SK-N-SH (cell line): ENCODE results near the gene CST6. TPM values are rescaled to one million over a fixed set of nuclear protein-coding genes. Genes with fewer than 3 reads are reported as not detected.

Source experiments
- CTCF ChIA-PET: fragments of 300-600, 350-600 bp; formaldehyde crosslinking; extraction: SDS; loops from one replicate; lab custom pipeline; 2021; lab: Yijun Ruan, JAX
- POLR2A ChIA-PET: fragments of 350-600 bp; sonication (Branson Sonifier 250); formaldehyde crosslinking; extraction: SDS; loops from one replicate; lab custom pipeline; 2020; ENCODE audit warnings: antibody characterized with exemption, inconsistent platforms; lab: Yijun Ruan, JAX
- DNase-seq: peaks from one replicate; pipeline ENCODE4 v3.0.0; 2012
- H2AFZ ChIP-seq: fragments of 200-600 bp; sonication (generic); 2 replicates; pipeline ENCODE4 v1.8.1; 2016; ENCODE audit warnings: antibody characterized with exemption, mild to moderate bottlenecking, low read depth
- H3F3A ChIP-seq: fragments of 200-600 bp; sonication (generic); replicated peaks from 2 replicates; pipeline ENCODE3; 2016; ENCODE audit warnings: antibody characterized with exemption, mild to moderate bottlenecking; ENCODE audit not compliant: insufficient read depth
- H3K27ac ChIP-seq, 2 experiments: fragments of 200-500 bp in 1 of 2; fragments of 200-600 bp in 1 of 2; sonication (Bioruptor generic) in 1 of 2; sonication (generic), shearing (Covaris generic) in 1 of 2; 2 replicates each; pipeline versions ENCODE4 v1.5.1 to v1.6.1; 2014 to 2016; ENCODE audit warnings: low read depth in 2 of 2, inconsistent platforms in 1 of 2, low read length in 1 of 2, mild to moderate bottlenecking in 1 of 2, mixed read lengths in 1 of 2
- H3K27me3 ChIP-seq: fragments of 200-600 bp; sonication (generic), shearing (Covaris generic); 2 replicates; pipeline ENCODE4 v1.6.1; 2016; ENCODE audit warnings: mixed run types; ENCODE audit not compliant: insufficient read depth
- H3K36me3 ChIP-seq, 2 experiments: fragments of 200-500 bp in 1 of 2; fragments of 200-600 bp in 1 of 2; sonication (Bioruptor generic) in 1 of 2; sonication (generic) in 1 of 2; replicated peaks in 1 of 2; 2 replicates each; pipeline versions ENCODE3 to v1.5.1; 2014 to 2016; ENCODE audit warnings: low read length in 1 of 2, mild to moderate bottlenecking in 1 of 2; ENCODE audit not compliant: insufficient read depth in 2 of 2, control insufficient read depth in 1 of 2
- H3K4me1 ChIP-seq, 2 experiments: fragments of 200-500 bp in 1 of 2; fragments of 200-600 bp in 1 of 2; sonication (Bioruptor generic) in 1 of 2; sonication (generic), shearing (Covaris generic) in 1 of 2; 2 replicates each; pipeline versions ENCODE4 v1.5.1 to v1.6.1; 2014 to 2016; ENCODE audit warnings: low read depth in 1 of 2, low read length in 1 of 2, mixed run types in 1 of 2; ENCODE audit not compliant: insufficient read depth in 2 of 2, control insufficient read depth in 1 of 2
- H3K4me2 ChIP-seq: fragments of 200-600 bp; sonication (generic), shearing (Covaris generic); 2 replicates; pipeline ENCODE4 v1.6.1; 2017; ENCODE audit warnings: mixed run types
- H3K4me3 ChIP-seq, 2 experiments: fragments of 200-500 bp in 1 of 2; fragments of 200-600 bp in 1 of 2; sonication (Bioruptor generic) in 1 of 2; sonication (generic), shearing (Covaris generic) in 1 of 2; 2 replicates each; pipeline versions ENCODE4 v1.5.1 to v1.8.1; 2014 to 2016; ENCODE audit warnings: low read depth in 2 of 2, inconsistent platforms in 1 of 2, low read length in 1 of 2, mild to moderate bottlenecking in 1 of 2, mixed read lengths in 1 of 2, moderate library complexity in 1 of 2
- H3K79me2 ChIP-seq: fragments of 200-600 bp; sonication (generic); 2 replicates; pipeline ENCODE4 v1.8.1; 2017; ENCODE audit warnings: mild to moderate bottlenecking; ENCODE audit not compliant: insufficient read depth
- H3K9ac ChIP-seq: fragments of 200-600 bp; sonication (generic); 2 replicates; pipeline ENCODE4 v1.6.1; 2017; ENCODE audit warnings: mixed run types
- H3K9me2 ChIP-seq: fragments of 200-600 bp; sonication (generic); 2 replicates; pipeline ENCODE4 v1.6.1; 2017; ENCODE audit warnings: mixed run types
- H3K9me3 ChIP-seq: fragments of 200-600 bp; sonication (generic); 2 replicates; pipeline ENCODE4 v1.6.1; 2017; ENCODE audit warnings: mixed run types, mild to moderate bottlenecking, moderate library complexity
- H4K20me1 ChIP-seq: fragments of 200-600 bp; sonication (generic); 2 replicates; pipeline ENCODE4 v1.6.1; 2017; ENCODE audit warnings: mild to moderate bottlenecking, mixed run types; ENCODE audit not compliant: insufficient read depth
- EP300 ChIP-seq, 2 experiments: IDR thresholded peaks; 2 replicates each; pipeline versions ENCODE4 v1.4.0 to v1.6.1; 2012; ENCODE audit warnings: borderline replicate concordance in 1 of 2, low read depth in 1 of 2, low read length in 1 of 2
- EZH2phosphoT487 ChIP-seq: fragments of 200-600 bp; sonication (generic); IDR thresholded peaks from 2 replicates; pipeline ENCODE4 v1.6.1; 2017; ENCODE audit warnings: low read depth, mixed run types, mild to moderate bottlenecking, antibody characterized with exemption, moderate library complexity, borderline replicate concordance
- FOSL2 ChIP-seq: IDR thresholded peaks from 2 replicates; pipeline ENCODE4 v1.4.0; 2012; ENCODE audit warnings: low read depth, mild to moderate bottlenecking, moderate library complexity, borderline replicate concordance
- FOXJ3 ChIP-seq: sonication (generic); formaldehyde crosslinking; IDR thresholded peaks from 2 replicates; pipeline ENCODE4 v1.5.1; 2020; ENCODE audit warnings: mild to moderate bottlenecking, missing genetic modification reagents
- FOXM1 ChIP-seq: IDR thresholded peaks from 2 replicates; pipeline ENCODE4 v1.4.0; 2012; ENCODE audit warnings: low read depth, mild to moderate bottlenecking
- GABPA ChIP-seq: IDR thresholded peaks from 2 replicates; pipeline ENCODE4 v1.4.0; 2012; ENCODE audit warnings: low read depth, mild to moderate bottlenecking
- GATA2 ChIP-seq: sonication (generic); formaldehyde crosslinking; IDR thresholded peaks from 2 replicates; pipeline ENCODE4 v1.5.0; 2020; ENCODE audit warnings: mild to moderate bottlenecking, missing genetic modification reagents
- MEF2A ChIP-seq: IDR thresholded peaks from 2 replicates; pipeline ENCODE4 v1.4.0; 2012; ENCODE audit warnings: low read depth, borderline replicate concordance
- NFIC ChIP-seq: IDR thresholded peaks from 2 replicates; pipeline ENCODE4 v1.4.0; 2012; ENCODE audit warnings: borderline replicate concordance
- PBX3 ChIP-seq: IDR thresholded peaks from 2 replicates; pipeline ENCODE4; 2012
- POLR2AphosphoS5 ChIP-seq: IDR thresholded peaks from 2 replicates; pipeline ENCODE4 v1.6.1; 2012; ENCODE audit warnings: low read depth, low read length
- RXRA ChIP-seq: IDR thresholded peaks from 2 replicates; pipeline ENCODE4 v1.4.0; 2012; ENCODE audit warnings: low read depth, mild to moderate bottlenecking, borderline replicate concordance
- SMC3 ChIP-seq: IDR thresholded peaks from 2 replicates; pipeline ENCODE4 v1.6.1; 2012; ENCODE audit warnings: low read depth, low read length, improper control_type of control experiment
- TAF1 ChIP-seq: IDR thresholded peaks from 2 replicates; pipeline ENCODE4 v1.6.1; 2012; ENCODE audit warnings: low read depth, mild to moderate bottlenecking, low read length, moderate library complexity, borderline replicate concordance
- TCF12 ChIP-seq: IDR thresholded peaks from 2 replicates; pipeline ENCODE4 v1.4.0; 2012
- TEAD4 ChIP-seq: IDR thresholded peaks from 2 replicates; pipeline ENCODE4 v1.4.0; 2012; ENCODE audit warnings: mild to moderate bottlenecking, borderline replicate concordance; ENCODE audit not compliant: insufficient read depth
- USF1 ChIP-seq: IDR thresholded peaks from 2 replicates; pipeline ENCODE4 v1.4.0; 2012; ENCODE audit warnings: low read depth, borderline replicate concordance
- USF2 ChIP-seq: fragments of 150-350 bp; IDR thresholded peaks from 2 replicates; pipeline ENCODE4 v1.6.1; 2017; ENCODE audit warnings: antibody characterized with exemption, low read length, low read depth, borderline replicate concordance
- YY1 ChIP-seq: IDR thresholded peaks from 2 replicates; pipeline ENCODE4 v1.4.0; 2012; ENCODE audit warnings: low read depth, mild to moderate bottlenecking
- ZBTB33 ChIP-seq: IDR thresholded peaks from 2 replicates; pipeline ENCODE4 v1.4.0; 2012; ENCODE audit warnings: low read depth, borderline replicate concordance
- WGBS: methylation state at CpG from one replicate; pipeline ENCODE4 v1.1.6; 2017; ENCODE audit warnings: low lambda C conversion rate; 5-methylcytosine and 5-hydroxymethylcytosine counted together
- polyA plus RNA-seq, 3 experiments: library from polyadenylated mRNA; depleted of rRNA; stranded (reverse); fragments of >200 nt; gene quantifications; 2 replicates each; pipeline ENCODE4 v1.2.3, GENCODE V29; 2012

Gene CST6
- polyA plus RNA-seq, 1 of the 3 experiments (the other 2 are of a cell fraction): 0.90 TPM

- no peak overlapping the region for H3K27ac ChIP-seq
- H3K4me2 ChIP-seq: no peak overlapping the region
- no peaks in the 10 kb centered on the region for H3K9me2 ChIP-seq
- H3K79me2 ChIP-seq: peaks cover 29% of the 10 kb centered on the region
- TF ChIP-seq SMC3 (no peak), POLR2AphosphoS5 (no peak), FOXM1 (no peak), EP300 (IDR thresholded peaks at IDR 0.05; ENCODE audit: borderline replicate concordance in 1 of 2, low read depth in 1 of 2, low read length in 1 of 2) (no peak), USF2 (no peak), TCF12 (no peak), YY1 (no peak), FOXJ3 (CRISPR knock-in tag) (no peak), PBX3 (no peak), ZBTB33 (no peak)
- no peak overlapping the region for H3K9ac ChIP-seq
- ChIA-PET POLR2A (interaction anchor here (1.0 to 1.6 kb wide), 2 partner anchors 28 to 38 kb away, joined by 3 to 6 read pairs; no protein-coding TSS in a partner anchor), CTCF (interaction anchor here (1.9 kb wide), 1 partner anchor 15 kb away, joined by 8 read pairs; no protein-coding TSS in a partner anchor)
- H3F3A ChIP-seq: peaks cover 41% of the 10 kb centered on the region
- no peaks in the 10 kb centered on the region for H3K9me3 ChIP-seq
- peaks cover 18% of the 10 kb centered on the region in 2 experiments for H3K36me3 ChIP-seq
- no peak overlapping the region for H3K4me3 ChIP-seq
- no peak overlapping the region for H2AFZ ChIP-seq
- 91% methylated on average over 4 of the region's 5 CpGs for WGBS
- H4K20me1 ChIP-seq: no peaks in the 10 kb centered on the region
- peak; percentile 20 for DNase-seq
- no peaks in the 10 kb centered on the region for H3K27me3 ChIP-seq
- peaks cover 6 to 10% of the 10 kb centered on the region in 2 experiments; a peak in 2 of 4 replicates for H3K4me1 ChIP-seq
These were observed 4.6 kb upstream of the CST6 start for GRCh38 chr11:66007201-66007634.

GRCh38 chr11:66008095-66008467 is 3.7 kb upstream of the CST6 start:
- Histone ChIP-seq H2AFZ (no peak overlapping the region), H3K9ac (no peak overlapping the region), H3K36me3 (peaks cover 18% of the 10 kb centered on the region in 2 experiments), H3K9me2 (no peaks in the 10 kb centered on the region), H3K27me3 (no peaks in the 10 kb centered on the region), H3K79me2 (peaks cover 24% of the 10 kb centered on the region), H3K4me3 (no peak overlapping the region), H3K4me2 (no peak overlapping the region), H3K4me1 (peaks cover 6 to 9% of the 10 kb centered on the region in 2 experiments; a peak in 2 of 4 replicates), H4K20me1 (no peaks in the 10 kb centered on the region), H3K9me3 (no peaks in the 10 kb centered on the region), H3F3A (peaks cover 41% of the 10 kb centered on the region), H3K27ac (no peak overlapping the region)
- DNase-seq: no peak
- ChIA-PET POLR2A (interaction anchor here (1.6 kb wide), 1 partner anchor 37 kb away, joined by 6 read pairs; no protein-coding TSS in a partner anchor), CTCF (interaction anchor here (0.9 to 2.3 kb wide), 2 partner anchors 14 to 37 kb away, joined by 4 to 23 read pairs; no protein-coding TSS in a partner anchor)
- 82% methylated on average over 2 of the region's 2 CpGs for WGBS
- no peak for TF ChIP-seq GABPA
- TF ChIP-seq MEF2A: no peak
- no peak for TF ChIP-seq NFIC
- TF ChIP-seq TAF1: no peak
- no peak for TF ChIP-seq FOSL2
- no peak for TF ChIP-seq TEAD4
- TF ChIP-seq RXRA: no peak
- TF ChIP-seq EZH2phosphoT487: no peak
- TF ChIP-seq GATA2 (CRISPR knock-in tag): no peak
- no peak for TF ChIP-seq USF1
- TF ChIP-seq YY1: no peak
- TF ChIP-seq PBX3: no peak
